HCT116 (cell line): ENCODE results near the gene BCHE. TPM values are rescaled to one million over a fixed set of nuclear protein-coding genes. Genes with fewer than 3 reads are reported as not detected.

Source experiments
- ATAC-seq: fragments of 200-7000 bp; cut with Tn5 transposase; 2 replicates; pipeline ENCODE4 v1.9.1; 2020; ENCODE audit warnings: mild to moderate bottlenecking, moderate library complexity
- BruUV-seq: library from RNA; stranded (reverse); fragments of 400-500 nt; replicated peaks from 2 replicates; lab custom pipeline; 2021; lab: Mats Ljungman, UMichigan
- CTCF ChIA-PET: fragments of 300-600 bp; sonication (Branson Sonifier 250); formaldehyde crosslinking; loops from one replicate; lab custom pipeline; 2021; ENCODE audit warnings: antibody characterized with exemption; lab: Charles Lee
- POLR2A ChIA-PET: fragments of 300-600, 350-600 bp; sonication (Branson Sonifier 250); formaldehyde crosslinking; loops from one replicate; lab custom pipeline; 2021; ENCODE audit warnings: antibody characterized with exemption; lab: Charles Lee
- RAD21 ChIA-PET, 2 experiments: fragments of 300-600 bp; sonication (Branson Sonifier 250); formaldehyde crosslinking; loops; one replicate each; lab custom pipeline; 2023; ENCODE audit warnings: low total read pairs in 2 of 2; ENCODE audit not compliant: uncharacterized antibody in 2 of 2, unreplicated experiment in 2 of 2, low non-redundant PET in 1 of 2; lab: Charles Lee
- DNase-seq: peaks from one replicate; pipeline ENCODE4 v3.0.0-alpha.2; 2010; ENCODE audit warnings: low read depth, low spot score
- H2AFZ ChIP-seq: fragments of 200-600 bp; shearing (Covaris generic), sonication (generic); 2 replicates; pipeline ENCODE4 v1.6.1; 2017; ENCODE audit warnings: low read depth, mixed run types, mixed read lengths, antibody characterized with exemption, low read length; ENCODE audit not compliant: poor library complexity, severe bottlenecking
- H3K27ac ChIP-seq: 2 replicates; pipeline ENCODE4 v1.5.1; 2012; ENCODE audit warnings: low read depth, low read length
- H3K27me3 ChIP-seq: fragments of 200-600 bp; sonication (generic); 2 replicates; pipeline ENCODE4 v1.6.1; 2016; ENCODE audit warnings: mixed run types, low read length, mixed read lengths; ENCODE audit not compliant: insufficient read depth
- H3K36me3 ChIP-seq, 2 experiments: fragments of 200-500 bp in 1 of 2; fragments of 200-600 bp in 1 of 2; sonication (Bioruptor generic) in 1 of 2; sonication (generic) in 1 of 2; 2 replicates each; pipeline versions ENCODE4 v1.5.1 to v1.6.1; 2014 to 2016; ENCODE audit warnings: low read length in 2 of 2, inconsistent platforms in 1 of 2, mixed read lengths in 1 of 2, mixed run types in 1 of 2; ENCODE audit not compliant: insufficient read depth in 2 of 2, control insufficient read depth in 1 of 2
- H3K4me1 ChIP-seq, 2 experiments: fragments of 200-600 bp in 1 of 2; sonication (generic) in 1 of 2; 2 replicates each; pipeline versions ENCODE4 v1.5.1 to v1.6.1; 2012 to 2017; ENCODE audit warnings: low read length in 2 of 2, inconsistent platforms in 1 of 2, mild to moderate bottlenecking in 1 of 2, mixed read lengths in 1 of 2, mixed run types in 1 of 2, moderate library complexity in 1 of 2; ENCODE audit not compliant: insufficient read depth in 2 of 2, control insufficient read depth in 1 of 2
- H3K4me2 ChIP-seq: fragments of 200-600 bp; sonication (generic); 2 replicates; pipeline ENCODE4 v1.6.1; 2017; ENCODE audit warnings: mixed run types, low read length, mixed read lengths
- H3K4me3 ChIP-seq, 2 experiments: fragments of 200-600 bp in 1 of 2; sonication (generic) in 1 of 2; replicated peaks in 1 of 2; 2 replicates each; pipeline ENCODE4 v1.5.1; 2011 to 2016; ENCODE audit warnings: low read length in 2 of 2, control low read depth in 1 of 2, low read depth in 1 of 2, mild to moderate bottlenecking in 1 of 2, mixed read lengths in 1 of 2, mixed run types in 1 of 2
- H3K79me2 ChIP-seq: fragments of 200-600 bp; sonication (generic); 2 replicates; pipeline ENCODE4 v1.6.1; 2017; ENCODE audit warnings: mild to moderate bottlenecking, mixed run types, low read length, moderate library complexity, mixed read lengths; ENCODE audit not compliant: insufficient read depth
- H3K9ac ChIP-seq: fragments of 200-600 bp; sonication (generic); 2 replicates; pipeline ENCODE4 v1.6.1; 2016; ENCODE audit warnings: low read length, mixed read lengths
- H3K9me2 ChIP-seq: fragments of 200-600 bp; sonication (generic), shearing (Covaris generic); 2 replicates; pipeline ENCODE4 v1.6.1; 2017; ENCODE audit warnings: mixed run types, mild to moderate bottlenecking, moderate library complexity; ENCODE audit not compliant: insufficient read depth
- H3K9me3 ChIP-seq, 2 experiments: fragments of 200-500 bp in 1 of 2; fragments of 200-600 bp in 1 of 2; sonication (Bioruptor generic) in 1 of 2; sonication (generic) in 1 of 2; 2 replicates each; pipeline ENCODE4 v1.6.1; 2014 to 2017; ENCODE audit warnings: low read length in 2 of 2, mixed read lengths in 2 of 2, inconsistent platforms in 1 of 2, low read depth in 1 of 2, mild to moderate bottlenecking in 1 of 2, mixed run types in 1 of 2, moderate library complexity in 1 of 2; ENCODE audit not compliant: control insufficient read depth in 1 of 2, insufficient read depth in 1 of 2
- H4K20me1 ChIP-seq: fragments of 200-600 bp; sonication (generic), shearing (Covaris generic); 2 replicates; pipeline ENCODE4 v1.6.1; 2017; ENCODE audit warnings: mixed run types, mild to moderate bottlenecking, moderate library complexity; ENCODE audit not compliant: insufficient read depth
- CBX3 ChIP-seq: IDR thresholded peaks from 2 replicates; pipeline ENCODE4 v1.6.1; 2012; ENCODE audit warnings: low read depth
- CEBPB ChIP-seq: IDR thresholded peaks from 2 replicates; pipeline ENCODE4 v1.6.1; 2012; ENCODE audit warnings: low read depth
- CTCF ChIP-seq, 3 experiments: fragments of 200-600 bp in 1 of 3; sonication (generic) in 1 of 3; IDR thresholded peaks in 2 of 3; conservative IDR thresholded peaks in 1 of 3; 2 replicates each; pipeline ENCODE4 v1.5.1; 2012 to 2017; ENCODE audit warnings: low read depth in 2 of 3, low read length in 2 of 3, antibody characterized with exemption in 1 of 3, borderline replicate concordance in 1 of 3, control low read depth in 1 of 3, mild to moderate bottlenecking in 1 of 3, mixed read lengths in 1 of 3, mixed run types in 1 of 3, moderate library complexity in 1 of 3; ENCODE audit not compliant: insufficient read depth in 1 of 3
- EZH2 ChIP-seq: fragments of 200-600 bp; sonication (generic); IDR thresholded peaks from 2 replicates; pipeline ENCODE4 v1.6.1; 2017; ENCODE audit warnings: antibody characterized with exemption, mixed run types
- FOSL1 ChIP-seq: IDR thresholded peaks from 2 replicates; pipeline ENCODE4 v1.6.1; 2012; ENCODE audit warnings: low read depth
- SP1 ChIP-seq: IDR thresholded peaks from 2 replicates; pipeline ENCODE4 v1.6.1; 2012; ENCODE audit warnings: low read depth
- YY1 ChIP-seq: IDR thresholded peaks from 2 replicates; pipeline ENCODE4 v1.6.1; 2011; ENCODE audit warnings: low read length, low read depth, moderate library complexity, mild to moderate bottlenecking; ENCODE audit not compliant: insufficient replicate concordance; ENCODE audit errors: extremely low read depth
- intact Hi-C: fragments of 100-400 bp; cut with micrococcal nuclease; formaldehyde crosslinking; loops from 2 replicates; pipeline ENCODE4 v1.10.0; 2022
- total RNA-seq: library from RNA; stranded (reverse); gene quantifications from one replicate; pipeline ENCODE4 v1.2.1, GENCODE V29; 2021; ENCODE audit not compliant: unreplicated experiment
- TF ChIP-seq, protein P1 (sequence below): IDR thresholded peaks from 2 replicates; pipeline ENCODE4 v1.6.1; 2011; ENCODE audit warnings: mild to moderate bottlenecking, low read length, moderate library complexity; ENCODE audit not compliant: insufficient replicate concordance; ENCODE audit errors: extremely low read depth

Gene BCHE
- total RNA-seq, 1 experiment from 2014 or later = not detected

GRCh38 chr3:165744025-165744424 lies 93.2 kb downstream of the BCHE start:
- no peak overlapping the region for H3K4me3 ChIP-seq
- H3K9ac ChIP-seq = no peak overlapping the region
- no peak for ATAC-seq
- POLR2A ChIA-PET = no interaction called here
- H3K4me2 ChIP-seq = no peak overlapping the region
- H3K9me2 ChIP-seq = no peaks in the 10 kb centered on the region
- H3K4me1 ChIP-seq = 0 out of 4 replicates have a peak, but pooled peaks cover 0 to 3% of the 10 kb centered on the region in 2 experiments
- RAD21 ChIA-PET = no interaction called here
- H3K27me3 ChIP-seq = no peaks in the 10 kb centered on the region
- intact Hi-C loops = no loop called here
- no peaks in the 10 kb centered on the region for H3K79me2 ChIP-seq
- no peak overlapping the region for H3K27ac ChIP-seq
- no peak overlapping the region for H2AFZ ChIP-seq
- TF ChIP-seq SP1 = no peak
- no peak for TF ChIP-seq CTCF (IDR thresholded peaks at IDR 0.05 in 2 of 3, conservative IDR thresholded peaks at IDR 0.05 in 1 of 3; ENCODE audit: borderline replicate concordance in 1 of 3, insufficient read depth in 1 of 3, low read depth in 2 of 3, low read length in 2 of 3)
- TF ChIP-seq YY1 = no peak
- TF ChIP-seq FOSL1 = no peak
- TF ChIP-seq EZH2 = no peak
- no peak for TF ChIP-seq CBX3
- TF ChIP-seq, protein P1, sequence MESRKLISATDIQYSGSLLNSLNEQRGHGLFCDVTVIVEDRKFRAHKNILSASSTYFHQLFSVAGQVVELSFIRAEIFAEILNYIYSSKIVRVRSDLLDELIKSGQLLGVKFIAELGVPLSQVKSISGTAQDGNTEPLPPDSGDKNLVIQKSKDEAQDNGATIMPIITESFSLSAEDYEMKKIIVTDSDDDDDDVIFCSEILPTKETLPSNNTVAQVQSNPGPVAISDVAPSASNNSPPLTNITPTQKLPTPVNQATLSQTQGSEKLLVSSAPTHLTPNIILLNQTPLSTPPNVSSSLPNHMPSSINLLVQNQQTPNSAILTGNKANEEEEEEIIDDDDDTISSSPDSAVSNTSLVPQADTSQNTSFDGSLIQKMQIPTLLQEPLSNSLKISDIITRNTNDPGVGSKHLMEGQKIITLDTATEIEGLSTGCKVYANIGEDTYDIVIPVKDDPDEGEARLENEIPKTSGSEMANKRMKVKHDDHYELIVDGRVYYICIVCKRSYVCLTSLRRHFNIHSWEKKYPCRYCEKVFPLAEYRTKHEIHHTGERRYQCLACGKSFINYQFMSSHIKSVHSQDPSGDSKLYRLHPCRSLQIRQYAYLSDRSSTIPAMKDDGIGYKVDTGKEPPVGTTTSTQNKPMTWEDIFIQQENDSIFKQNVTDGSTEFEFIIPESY = no peak
- TF ChIP-seq CEBPB = no peak
- CTCF ChIA-PET = no interaction called here
- no peak for DNase-seq
- no peaks in the 10 kb centered on the region for H4K20me1 ChIP-seq
- BruUV-seq = no TSS peak
- H3K9me3 ChIP-seq = no peaks in the 10 kb centered on the region
- H3K36me3 ChIP-seq = no peaks in the 10 kb centered on the region
